GM12864 (cell line): ENCODE measurements around the gene P2RY14.

ENCODE experiments used
- DNase-seq: peaks from one replicate; pipeline ENCODE4 v3.0.0-alpha.2; 2011; ENCODE audit warnings: low read depth
- H3K4me3 ChIP-seq: 2 replicates; pipeline ENCODE4 v1.5.1; 2011; ENCODE audit warnings: mild to moderate bottlenecking, low read depth, low read length, control low read depth
- TF ChIP-seq, protein P1 (sequence below): IDR thresholded peaks from 2 replicates; pipeline ENCODE4 v1.5.1; 2011; ENCODE audit warnings: low read depth, mild to moderate bottlenecking, moderate library complexity, low read length, control low read depth, inconsistent platforms; ENCODE audit errors: missing control alignments

P2RY14 gene

DNA sequence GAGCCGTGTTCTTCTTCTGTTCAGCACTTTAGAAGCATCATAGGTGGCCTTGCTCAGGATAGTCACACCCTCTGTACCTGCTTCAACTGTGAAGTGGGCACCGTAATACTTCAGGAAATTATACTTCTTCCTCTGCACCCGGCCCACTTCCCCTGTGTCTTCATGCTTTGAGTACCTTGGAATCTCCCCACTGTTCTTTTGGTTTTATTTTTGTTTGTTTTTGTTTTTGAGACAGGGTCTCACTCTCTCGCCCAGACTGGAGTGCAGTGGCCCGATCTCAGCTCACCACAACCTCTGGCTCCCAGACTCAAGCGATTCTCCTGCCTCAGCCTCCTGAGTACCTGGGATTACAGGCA lies 1.7 kb downstream of the P2RY14 start:
- no peak for DNase-seq
- H3K4me3 ChIP-seq, result no peak overlapping the region
- TF ChIP-seq, protein P1, sequence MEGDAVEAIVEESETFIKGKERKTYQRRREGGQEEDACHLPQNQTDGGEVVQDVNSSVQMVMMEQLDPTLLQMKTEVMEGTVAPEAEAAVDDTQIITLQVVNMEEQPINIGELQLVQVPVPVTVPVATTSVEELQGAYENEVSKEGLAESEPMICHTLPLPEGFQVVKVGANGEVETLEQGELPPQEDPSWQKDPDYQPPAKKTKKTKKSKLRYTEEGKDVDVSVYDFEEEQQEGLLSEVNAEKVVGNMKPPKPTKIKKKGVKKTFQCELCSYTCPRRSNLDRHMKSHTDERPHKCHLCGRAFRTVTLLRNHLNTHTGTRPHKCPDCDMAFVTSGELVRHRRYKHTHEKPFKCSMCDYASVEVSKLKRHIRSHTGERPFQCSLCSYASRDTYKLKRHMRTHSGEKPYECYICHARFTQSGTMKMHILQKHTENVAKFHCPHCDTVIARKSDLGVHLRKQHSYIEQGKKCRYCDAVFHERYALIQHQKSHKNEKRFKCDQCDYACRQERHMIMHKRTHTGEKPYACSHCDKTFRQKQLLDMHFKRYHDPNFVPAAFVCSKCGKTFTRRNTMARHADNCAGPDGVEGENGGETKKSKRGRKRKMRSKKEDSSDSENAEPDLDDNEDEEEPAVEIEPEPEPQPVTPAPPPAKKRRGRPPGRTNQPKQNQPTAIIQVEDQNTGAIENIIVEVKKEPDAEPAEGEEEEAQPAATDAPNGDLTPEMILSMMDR, result no peak

DNA sequence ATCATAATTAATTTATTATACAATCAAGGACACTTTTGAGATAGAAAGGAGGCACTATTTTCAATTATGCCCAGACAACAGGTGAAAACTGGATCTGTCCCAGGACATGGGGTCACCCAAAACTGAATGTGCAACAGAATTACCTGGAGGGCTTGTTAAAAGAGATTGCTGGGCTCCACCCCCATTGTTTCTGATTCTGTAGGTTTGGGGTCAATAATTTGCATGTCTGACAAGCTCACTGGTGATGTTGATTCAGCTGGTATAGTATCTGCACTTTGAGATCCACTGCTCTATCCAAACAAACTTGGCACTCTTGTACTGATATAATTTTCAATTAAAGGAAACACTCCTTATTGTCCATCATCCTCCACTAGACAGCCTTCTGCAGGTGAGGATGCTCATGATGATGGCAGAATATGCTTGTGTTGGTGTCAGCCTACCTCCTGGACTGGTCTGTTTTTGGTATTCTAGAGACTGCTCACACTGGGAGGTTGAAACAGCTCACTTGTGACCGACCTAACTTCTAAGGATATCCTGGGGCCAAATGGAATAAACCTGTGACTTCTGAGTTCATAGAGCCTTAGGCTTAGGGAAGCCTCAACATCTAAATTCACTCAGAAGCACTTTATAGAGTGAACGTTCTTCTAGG lies 2.2 kb downstream of the P2RY14 start:
- no peak for DNase-seq
- no peak overlapping the region for H3K4me3 ChIP-seq

DNA sequence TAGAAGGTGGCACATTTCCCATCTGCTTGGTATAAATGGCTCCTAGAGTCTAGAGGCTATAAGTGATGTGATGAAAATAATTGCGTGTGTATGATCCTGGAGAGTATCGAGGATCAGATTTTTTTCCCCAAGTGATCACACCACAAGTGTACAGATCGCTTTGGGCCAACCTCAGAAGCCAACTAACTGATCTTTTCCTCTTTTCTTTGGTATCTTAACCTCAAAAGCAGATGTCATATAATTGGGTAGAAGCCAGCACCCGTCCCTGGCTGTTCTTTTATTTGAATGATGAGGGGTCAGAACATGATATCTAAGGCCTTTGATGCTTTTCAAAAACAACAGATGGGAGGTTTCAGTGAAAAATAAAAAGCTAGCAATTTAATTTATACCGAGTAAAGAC lies 3.3 kb downstream of the P2RY14 start:
- H3K4me3 ChIP-seq, result no peak overlapping the region
- DNase-seq, result no peak
- TF ChIP-seq, protein P1, result no peak

More for the DNA sequence above, 2.2 kb downstream of the P2RY14 start:
- TF ChIP-seq, protein P1, result no peak

DNA sequence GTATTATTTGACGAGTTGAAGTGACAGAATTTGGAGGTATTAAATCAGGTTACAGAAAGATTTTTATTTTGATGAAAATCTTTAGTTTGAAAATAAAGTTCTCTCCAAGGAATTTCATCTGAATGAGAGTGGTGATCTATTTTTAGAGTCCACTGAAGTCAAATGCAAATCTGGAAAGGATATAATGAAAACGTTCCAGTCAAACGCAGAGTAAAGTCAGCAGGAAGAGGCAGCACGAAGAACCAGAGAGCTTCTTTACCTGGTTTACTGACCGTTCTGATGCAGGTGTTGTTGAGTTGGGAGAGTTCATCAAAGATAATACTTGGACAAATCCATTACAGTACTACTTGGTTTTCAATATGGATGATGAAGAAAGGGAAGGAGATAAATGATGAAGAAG lies 8.7 kb downstream of the P2RY14 start:
- DNase-seq, result no peak
- no peak overlapping the region for H3K4me3 ChIP-seq
- TF ChIP-seq, protein P1, result no peak

DNA sequence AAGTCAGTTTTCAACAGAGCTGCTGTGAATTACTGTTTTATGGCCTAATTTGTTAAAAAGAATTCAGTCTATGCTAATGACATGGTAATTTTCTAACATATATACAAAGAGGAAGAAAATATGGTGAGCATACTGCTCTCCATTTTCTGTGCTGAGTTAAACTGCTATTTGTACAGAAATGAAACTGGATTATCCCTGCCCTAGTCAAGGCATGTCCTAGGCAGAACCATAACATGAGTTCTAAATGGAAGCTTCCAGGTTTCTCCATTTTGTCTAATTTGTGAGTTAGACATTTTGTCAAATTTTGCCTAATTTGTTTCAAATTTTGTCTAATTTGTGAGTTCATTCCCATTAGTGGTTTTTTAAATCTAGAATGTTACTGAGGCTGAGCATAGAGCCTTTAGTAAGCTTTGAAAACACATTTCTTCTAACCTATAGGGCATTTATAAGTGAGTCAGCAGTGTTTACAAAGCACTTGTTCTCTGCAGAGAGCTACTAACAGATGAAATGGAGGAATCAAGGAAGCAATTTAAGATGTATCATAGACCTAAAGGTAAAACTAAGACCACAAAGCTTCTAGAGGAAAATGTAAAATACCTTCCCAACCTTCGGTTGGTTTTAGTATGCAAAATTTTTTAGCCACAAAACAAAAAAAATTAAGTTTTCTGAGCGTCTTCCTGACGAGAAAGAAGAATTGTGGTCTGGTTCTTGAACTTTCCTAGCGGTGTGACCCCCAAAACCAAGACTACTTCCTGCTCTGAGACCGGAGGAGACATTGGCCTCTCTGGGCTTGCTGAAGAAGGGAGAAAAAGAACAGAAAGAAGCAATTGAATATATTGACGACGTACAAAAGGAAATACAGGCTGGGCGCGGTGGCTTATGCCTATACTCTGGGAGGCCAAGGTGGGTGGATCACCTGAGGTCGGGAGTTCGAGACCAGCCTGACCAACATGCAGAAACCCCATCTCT lies 9.8 kb downstream of the P2RY14 start:
- TF ChIP-seq, protein P1, result no peak
- DNase-seq, result peak; percentile 64
- no peak overlapping the region for H3K4me3 ChIP-seq

DNA sequence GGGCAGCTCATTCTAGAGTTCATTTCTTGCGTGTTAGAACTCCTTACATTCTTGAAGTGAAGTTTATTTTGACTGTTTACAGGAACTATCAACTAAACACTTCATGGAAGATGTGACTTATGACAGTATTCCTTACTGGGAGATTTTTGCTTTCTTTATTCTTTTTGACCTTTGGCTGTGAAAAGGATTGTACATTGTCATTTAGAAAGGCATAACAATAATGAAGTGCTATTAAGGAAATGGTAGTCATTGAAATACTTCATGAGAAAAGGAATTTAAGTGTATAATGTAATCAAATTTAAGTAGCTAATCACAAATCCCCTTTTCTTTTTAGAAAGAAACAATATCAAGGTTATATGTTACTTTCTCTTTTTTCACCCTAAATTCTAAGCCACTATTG lies 11.3 kb downstream of the P2RY14 start:
- no peak for DNase-seq
- TF ChIP-seq, protein P1, result no peak
- no peak overlapping the region for H3K4me3 ChIP-seq

DNA sequence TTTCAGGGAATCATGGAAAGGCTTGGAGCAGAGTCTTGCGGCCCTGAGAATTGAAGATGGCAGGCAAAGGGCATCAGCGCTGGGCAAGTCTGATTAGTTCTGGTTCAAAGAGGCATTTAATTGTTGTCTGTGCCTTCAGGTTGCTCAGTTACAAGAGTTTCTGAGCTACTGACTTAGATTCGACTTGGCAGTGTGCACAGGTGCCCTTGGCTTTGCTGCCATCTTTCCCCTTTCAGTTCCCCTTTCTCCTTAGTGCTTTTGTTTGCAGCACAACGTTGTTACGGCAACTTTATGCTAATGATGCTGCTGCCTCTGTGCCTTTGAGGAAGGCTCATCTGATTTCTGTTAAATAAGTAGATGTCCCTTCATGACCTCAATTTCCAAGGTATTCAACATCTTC lies 12.5 kb downstream of the P2RY14 start:
- no peak overlapping the region for H3K4me3 ChIP-seq
- peak; percentile 77 for DNase-seq
- TF ChIP-seq, protein P1, result no peak
